PC-3 (cell line): ENCODE results near the gene CYCS.

Experiments used
- EZH2 ChIP-seq: fragments of 300-600 bp; sonication (generic); IDR thresholded peaks from one replicate; pipeline ENCODE4 v1.6.1; 2017; ENCODE audit warnings: antibody characterized with exemption, mild to moderate bottlenecking, low read length; ENCODE audit not compliant: unreplicated experiment
- EZH2phosphoT487 ChIP-seq: fragments of 300-600 bp; sonication (generic); IDR thresholded peaks from 2 replicates; pipeline ENCODE4 v1.6.1; 2018; ENCODE audit warnings: mild to moderate bottlenecking, antibody characterized with exemption, low read length, borderline replicate concordance
- TF ChIP-seq, protein P1 (sequence below): fragments of 300-600 bp; sonication (generic); conservative IDR thresholded peaks from 2 replicates; pipeline ENCODE4 v1.5.1; 2017; ENCODE audit warnings: antibody characterized with exemption, low read depth, mild to moderate bottlenecking, low read length

DNA sequence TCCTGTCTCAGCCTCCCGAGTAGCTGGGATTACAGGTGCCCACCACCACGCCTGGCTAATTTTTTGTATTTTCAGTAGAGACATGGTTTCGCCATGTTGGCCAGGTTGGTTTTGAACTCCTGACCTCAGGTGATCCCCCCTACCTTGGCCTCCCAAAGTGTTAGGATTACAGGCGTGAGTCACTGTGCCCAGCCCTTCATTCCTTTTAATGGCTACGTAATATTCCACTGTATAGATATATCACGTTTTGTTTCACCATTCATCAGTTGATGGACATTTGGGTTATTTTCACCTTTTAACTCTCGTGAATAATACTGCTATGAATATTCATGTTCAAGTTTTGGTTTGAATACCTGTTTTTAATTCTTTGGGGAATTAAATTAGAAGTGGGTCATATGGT lies 44.6 kb upstream of the CYCS start:
- TF ChIP-seq, protein P1, sequence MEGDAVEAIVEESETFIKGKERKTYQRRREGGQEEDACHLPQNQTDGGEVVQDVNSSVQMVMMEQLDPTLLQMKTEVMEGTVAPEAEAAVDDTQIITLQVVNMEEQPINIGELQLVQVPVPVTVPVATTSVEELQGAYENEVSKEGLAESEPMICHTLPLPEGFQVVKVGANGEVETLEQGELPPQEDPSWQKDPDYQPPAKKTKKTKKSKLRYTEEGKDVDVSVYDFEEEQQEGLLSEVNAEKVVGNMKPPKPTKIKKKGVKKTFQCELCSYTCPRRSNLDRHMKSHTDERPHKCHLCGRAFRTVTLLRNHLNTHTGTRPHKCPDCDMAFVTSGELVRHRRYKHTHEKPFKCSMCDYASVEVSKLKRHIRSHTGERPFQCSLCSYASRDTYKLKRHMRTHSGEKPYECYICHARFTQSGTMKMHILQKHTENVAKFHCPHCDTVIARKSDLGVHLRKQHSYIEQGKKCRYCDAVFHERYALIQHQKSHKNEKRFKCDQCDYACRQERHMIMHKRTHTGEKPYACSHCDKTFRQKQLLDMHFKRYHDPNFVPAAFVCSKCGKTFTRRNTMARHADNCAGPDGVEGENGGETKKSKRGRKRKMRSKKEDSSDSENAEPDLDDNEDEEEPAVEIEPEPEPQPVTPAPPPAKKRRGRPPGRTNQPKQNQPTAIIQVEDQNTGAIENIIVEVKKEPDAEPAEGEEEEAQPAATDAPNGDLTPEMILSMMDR, result no peak
- TF ChIP-seq EZH2 (no peak), EZH2phosphoT487 (no peak)
